ENCODE results near the gene PDGFD. TPM values are rescaled to one million over a fixed set of nuclear protein-coding genes. Genes with fewer than 3 reads are reported as not detected.

Gene PDGFD
- total RNA-seq, 1 donor, result 32.4 TPM

- no peak overlapping the region for H3K4me3 ChIP-seq (ENCODE audit: low read depth, low read length)
- DNase-seq (ENCODE audit: low read depth), result peak; percentile 48
- TF ChIP-seq CTCF (IDR thresholded peaks at IDR 0.05; ENCODE audit: insufficient read depth, low read length), result no peak
Observed at GRCh38 chr11:104093426-104094280, 70.3 kb downstream of the PDGFD start.

- H3K4me3 ChIP-seq (ENCODE audit: low read depth, low read length), result no peak overlapping the region
- no peak for DNase-seq (ENCODE audit: low read depth)
- TF ChIP-seq CTCF (IDR thresholded peaks at IDR 0.05; ENCODE audit: insufficient read depth, low read length), result no peak
Observed at GRCh38 chr11:104092744-104093143, 71.2 kb downstream of the PDGFD start.

- no peak for TF ChIP-seq CTCF (IDR thresholded peaks at IDR 0.05; ENCODE audit: insufficient read depth, low read length)
- no peak for DNase-seq (ENCODE audit: low read depth)
Observed at GRCh38 chr11:104091281-104092096, 72.5 kb downstream of the PDGFD start.

GRCh38 chr11:104090767-104091166, 73.2 kb downstream of the PDGFD start:
- no peak for DNase-seq (ENCODE audit: low read depth)
- no peak for TF ChIP-seq CTCF (IDR thresholded peaks at IDR 0.05; ENCODE audit: insufficient read depth, low read length)
- no peak overlapping the region for H3K4me3 ChIP-seq (ENCODE audit: low read depth, low read length)

More at GRCh38 chr11:104091281-104092096, 72.5 kb downstream of the PDGFD start:
- no peak overlapping the region for H3K4me3 ChIP-seq (ENCODE audit: low read depth, low read length)

GRCh38 chr11:104089481-104089880, 74.5 kb downstream of the PDGFD start:
- TF ChIP-seq CTCF (IDR thresholded peaks at IDR 0.05; ENCODE audit: insufficient read depth, low read length), result no peak
- H3K4me3 ChIP-seq (ENCODE audit: low read depth, low read length), result no peak overlapping the region
- no peak for DNase-seq (ENCODE audit: low read depth)

- no peak for TF ChIP-seq CTCF (IDR thresholded peaks at IDR 0.05; ENCODE audit: insufficient read depth, low read length)
- no peak overlapping the region for H3K4me3 ChIP-seq (ENCODE audit: low read depth, low read length)
- DNase-seq (ENCODE audit: low read depth), result no peak
Observed at GRCh38 chr11:104086621-104087020, 77.3 kb downstream of the PDGFD start.
